Measurements from ENCODE around the gene RAP1GAP2. TPM values are rescaled to one million over a fixed set of nuclear protein-coding genes. Genes with fewer than 3 reads are reported as not detected.

The RAP1GAP2 gene
- total RNA-seq, 1 donor from 2014 or later = 10.6 TPM

GRCh38 chr17:2978116-2978515 lies 181.9 kb downstream of the RAP1GAP2 start:
- H3K27me3 Mint-ChIP-seq (ENCODE audit: unreplicated experiment) = peaks cover 3% of the 10 kb centered on the region

GRCh38 chr17:2978991-2979390 lies 182.8 kb downstream of the RAP1GAP2 start:
- no peak overlapping the region for H3K4me3 Mint-ChIP-seq (ENCODE audit: unreplicated experiment)
- no peak overlapping the region for H3K27ac Mint-ChIP-seq (ENCODE audit: unreplicated experiment)
- no peak for TF ChIP-seq CTCF (IDR thresholded peaks at IDR 0.05; ENCODE audit: unreplicated experiment)
- H3K36me3 Mint-ChIP-seq (ENCODE audit: low read depth, unreplicated experiment) = peaks cover 4% of the 10 kb centered on the region
- peaks cover 9% of the 10 kb centered on the region for H3K4me1 Mint-ChIP-seq (ENCODE audit: unreplicated experiment)
- no peak for DNase-seq (ENCODE audit: low spot score)
- H3K27me3 Mint-ChIP-seq (ENCODE audit: unreplicated experiment) = peaks cover 3% of the 10 kb centered on the region
- H3K9me3 Mint-ChIP-seq (ENCODE audit: unreplicated experiment) = no peaks in the 10 kb centered on the region

More at GRCh38 chr17:2978116-2978515, 181.9 kb downstream of the RAP1GAP2 start:
- no peaks in the 10 kb centered on the region for H3K9me3 Mint-ChIP-seq (ENCODE audit: unreplicated experiment)
- H3K4me1 Mint-ChIP-seq (ENCODE audit: unreplicated experiment) = peaks cover 9% of the 10 kb centered on the region
- TF ChIP-seq CTCF (IDR thresholded peaks at IDR 0.05; ENCODE audit: unreplicated experiment) = no peak
- H3K27ac Mint-ChIP-seq (ENCODE audit: unreplicated experiment) = no peak overlapping the region
- no peak overlapping the region for H3K4me3 Mint-ChIP-seq (ENCODE audit: unreplicated experiment)
- peaks cover 4% of the 10 kb centered on the region for H3K36me3 Mint-ChIP-seq (ENCODE audit: low read depth, unreplicated experiment)
- DNase-seq (ENCODE audit: low spot score) = no peak

GRCh38 chr17:2980211-2980903 lies 184.1 kb downstream of the RAP1GAP2 start:
- no peaks in the 10 kb centered on the region for H3K9me3 Mint-ChIP-seq (ENCODE audit: unreplicated experiment)
- peaks cover 3% of the 10 kb centered on the region for H3K27me3 Mint-ChIP-seq (ENCODE audit: unreplicated experiment)
- H3K4me1 Mint-ChIP-seq (ENCODE audit: unreplicated experiment) = peaks cover 9% of the 10 kb centered on the region
- no peak overlapping the region for H3K27ac Mint-ChIP-seq (ENCODE audit: unreplicated experiment)
- no peak overlapping the region for H3K4me3 Mint-ChIP-seq (ENCODE audit: unreplicated experiment)
- peaks cover 4% of the 10 kb centered on the region for H3K36me3 Mint-ChIP-seq (ENCODE audit: low read depth, unreplicated experiment)
- no peak for TF ChIP-seq CTCF (IDR thresholded peaks at IDR 0.05; ENCODE audit: unreplicated experiment)
- DNase-seq (ENCODE audit: low spot score) = no peak

GRCh38 chr17:2980904-2981246 lies 184.6 kb downstream of the RAP1GAP2 start:
- Mint-ChIP-seq H3K36me3 (ENCODE audit: low read depth, unreplicated experiment) (peaks cover 4% of the 10 kb centered on the region), H3K27me3 (ENCODE audit: unreplicated experiment) (peaks cover 3% of the 10 kb centered on the region), H3K27ac (ENCODE audit: unreplicated experiment) (no peak overlapping the region), H3K9me3 (ENCODE audit: unreplicated experiment) (no peaks in the 10 kb centered on the region), H3K4me3 (ENCODE audit: unreplicated experiment) (no peak overlapping the region), H3K4me1 (ENCODE audit: unreplicated experiment) (peaks cover 5% of the 10 kb centered on the region)
- TF ChIP-seq CTCF (IDR thresholded peaks at IDR 0.05; ENCODE audit: unreplicated experiment) = no peak
- DNase-seq (ENCODE audit: low spot score) = no peak

GRCh38 chr17:2981325-2981724 lies 185.1 kb downstream of the RAP1GAP2 start:
- peaks cover 4% of the 10 kb centered on the region for H3K36me3 Mint-ChIP-seq (ENCODE audit: low read depth, unreplicated experiment)

More at GRCh38 chr17:2981325-2981724, 185.1 kb downstream of the RAP1GAP2 start:
- TF ChIP-seq CTCF (IDR thresholded peaks at IDR 0.05; ENCODE audit: unreplicated experiment) = no peak
- H3K9me3 Mint-ChIP-seq (ENCODE audit: unreplicated experiment) = no peaks in the 10 kb centered on the region
- DNase-seq (ENCODE audit: low spot score) = no peak
- peaks cover under 1% of the 10 kb centered on the region for H3K4me1 Mint-ChIP-seq (ENCODE audit: unreplicated experiment)
- peaks cover 3% of the 10 kb centered on the region for H3K27me3 Mint-ChIP-seq (ENCODE audit: unreplicated experiment)
- H3K4me3 Mint-ChIP-seq (ENCODE audit: unreplicated experiment) = no peak overlapping the region
- no peak overlapping the region for H3K27ac Mint-ChIP-seq (ENCODE audit: unreplicated experiment)
